GM10847 (cell line): ENCODE data around the gene CROCC.

Source experiments
- POLR2A ChIP-seq: IDR thresholded peaks from 2 replicates; pipeline ENCODE4 v1.6.1; 2011; ENCODE audit not compliant: insufficient read length; ENCODE audit errors: extremely low read depth

CROCC gene

GRCh38 chr1:16927711-16928485 is 6.2 kb downstream of the CROCC start:
- no peak for TF ChIP-seq POLR2A

GRCh38 chr1:16938351-16939321 is 16.9 kb downstream of the CROCC start:
- no peak for TF ChIP-seq POLR2A

- TF ChIP-seq POLR2A, result no peak
These were observed 22.3 kb downstream of the CROCC start for GRCh38 chr1:16944038-16944437.

- TF ChIP-seq POLR2A, result no peak
These were observed 24.9 kb downstream of the CROCC start for GRCh38 chr1:16946646-16947045.

GRCh38 chr1:16954579-16954978 is 32.8 kb downstream of the CROCC start:
- TF ChIP-seq POLR2A, result no peak

GRCh38 chr1:16955186-16955585 is 33.5 kb downstream of the CROCC start:
- TF ChIP-seq POLR2A, result no peak

- no peak for TF ChIP-seq POLR2A
These were observed 35.0 kb downstream of the CROCC start for GRCh38 chr1:16956775-16957174.

- no peak for TF ChIP-seq POLR2A
These were observed 36.0 kb downstream of the CROCC start for GRCh38 chr1:16957731-16958130.

- no peak for TF ChIP-seq POLR2A
These were observed 36.7 kb downstream of the CROCC start for GRCh38 chr1:16958475-16958874.

- no peak for TF ChIP-seq POLR2A
These were observed 39.0 kb downstream of the CROCC start for GRCh38 chr1:16960560-16961296.

- TF ChIP-seq POLR2A, result no peak
These were observed 39.8 kb downstream of the CROCC start for GRCh38 chr1:16961297-16962133.

GRCh38 chr1:16965486-16966067 is 43.8 kb downstream of the CROCC start:
- TF ChIP-seq POLR2A, result no peak

GRCh38 chr1:16966282-16966681 is 44.6 kb downstream of the CROCC start:
- TF ChIP-seq POLR2A, result no peak

GRCh38 chr1:16967095-16967575 is 45.4 kb downstream of the CROCC start:
- TF ChIP-seq POLR2A, result no peak
